Subcutaneous adipose tissue (tissue), 4 donors: ENCODE measurements around the gene CAMTA1. TPM values are rescaled to one million over a fixed set of nuclear protein-coding genes. Genes with fewer than 3 reads are reported as not detected.

Experiments
- CTCF ChIP-seq: fragments of 450-650 bp; IDR thresholded peaks from one replicate; pipeline ENCODE4 v1.5.1; 2016; ENCODE audit warnings: low read depth, mild to moderate bottlenecking, control low read depth, antibody characterized with exemption, moderate library complexity
- total RNA-seq, 4 donors: library from RNA; depleted of rRNA; stranded (reverse); fragments of >200 nt; gene quantifications; one replicate each; pipeline ENCODE4 v1.1.0, GENCODE V29; 2016

CAMTA1 gene
- total RNA-seq, 4 donors from 2014 or later: 58.6 to 82.5 (median 78.0) TPM

- TF ChIP-seq CTCF: no peak
Measured at GRCh38 chr1:7585216-7585907, 800.1 kb downstream of the CAMTA1 start.

GRCh38 chr1:7586031-7586941 lies 801.0 kb downstream of the CAMTA1 start:
- TF ChIP-seq CTCF: no peak

GRCh38 chr1:7587108-7587772 lies 802.0 kb downstream of the CAMTA1 start:
- no peak for TF ChIP-seq CTCF

GRCh38 chr1:7587773-7588456 lies 802.7 kb downstream of the CAMTA1 start:
- no peak for TF ChIP-seq CTCF

- TF ChIP-seq CTCF: no peak
Measured at GRCh38 chr1:7588457-7588827, 803.2 kb downstream of the CAMTA1 start.

GRCh38 chr1:7589080-7589735 lies 804.0 kb downstream of the CAMTA1 start:
- TF ChIP-seq CTCF: no peak
